A549 (cell line): ENCODE data around the gene FBP2. TPM values are rescaled to one million over a fixed set of nuclear protein-coding genes. Genes with fewer than 3 reads are reported as not detected.

ENCODE experiments used
- ATAC-seq, 2 experiments: fragments of 200-7000 bp in 1 of 2; fragments of >200 bp in 1 of 2; cut with Nextera tagmentation in 1 of 2; cut with Tn5 transposase in 1 of 2; 3 replicates each; pipeline versions ENCODE4 v1.8.0 to v1.9.1; 2018 to 2020; ENCODE audit warnings: mild to moderate bottlenecking in 1 of 2, moderate library complexity in 1 of 2
- CTCF ChIA-PET: fragments of 300-600 bp; sonication (Branson Sonifier 250); formaldehyde crosslinking; extraction: SDS; loops from one replicate; lab custom pipeline; 2021; ENCODE audit warnings: antibody characterized with exemption, inconsistent platforms; lab: Yijun Ruan, JAX
- POLR2A ChIA-PET: fragments of 350-600 bp; formaldehyde crosslinking; extraction: SDS; loops from one replicate; lab custom pipeline; 2021; ENCODE audit warnings: antibody characterized with exemption, inconsistent platforms; lab: Yijun Ruan, JAX
- DNase-seq, 2 experiments: peaks; one replicate each; pipeline versions ENCODE4 v3.0.0 to v3.0.0-alpha.2; 2011 to 2016; ENCODE audit warnings: low read depth in 1 of 2, low spot score in 1 of 2
- FAIRE-seq: peaks from 2 replicates; lab custom pipeline; 2011; peaks lifted over from hg19 to GRCh38; lab: Jason Lieb, UNC
- H3K27ac ChIP-seq, 2 experiments: fragments of >200 bp; sonication (Bioruptor Twin); formaldehyde crosslinking; 3 replicates each; pipeline ENCODE4 v1.5.1; 2016 to 2017
- H3K4me1 ChIP-seq: fragments of >200 bp; sonication (Bioruptor Twin); formaldehyde crosslinking; 3 replicates; pipeline ENCODE4 v1.6.1; 2016
- H3K4me2 ChIP-seq: fragments of >200 bp; sonication (Bioruptor Twin); formaldehyde crosslinking; 3 replicates; pipeline ENCODE4 v1.6.1; 2016
- H3K4me3 ChIP-seq: fragments of >200 bp; sonication (Bioruptor Twin); formaldehyde crosslinking; 3 replicates; pipeline ENCODE4 v1.5.1; 2016
- H3K9me3 ChIP-seq: fragments of >200 bp; sonication (Bioruptor Twin); formaldehyde crosslinking; 3 replicates; pipeline ENCODE4 v1.6.1; 2016
- CHD4 ChIP-seq: fragments of 200-600 bp; sonication (generic); IDR thresholded peaks from 2 replicates; pipeline ENCODE4 v1.6.1; 2016; ENCODE audit warnings: antibody characterized with exemption, mild to moderate bottlenecking, borderline replicate concordance
- EHF ChIP-seq: fragments of 250-450 bp; sonication (Bioruptor Pico); IDR thresholded peaks from 2 replicates; pipeline ENCODE4 v1.5.0; 2020; ENCODE audit warnings: mild to moderate bottlenecking
- EHMT2 ChIP-seq: fragments of 200-600 bp; sonication (generic); IDR thresholded peaks from 2 replicates; pipeline ENCODE4 v1.6.1; 2016; ENCODE audit warnings: antibody characterized with exemption, low read depth, mild to moderate bottlenecking, moderate library complexity
- FOSL2 ChIP-seq, 2 experiments: fragments of 450-650 bp in 1 of 2; fragments of >200 bp in 1 of 2; sonication (Bioruptor Twin) in 1 of 2; formaldehyde crosslinking; IDR thresholded peaks; 2 replicates each; pipeline versions ENCODE4 v1.5.0 to v1.6.1; 2016 to 2020; ENCODE audit warnings: mild to moderate bottlenecking in 1 of 2, moderate library complexity in 1 of 2
- KDM5A ChIP-seq: fragments of 200-600 bp; sonication (generic); IDR thresholded peaks from 2 replicates; pipeline ENCODE4 v1.6.1; 2016; ENCODE audit warnings: antibody characterized with exemption, mild to moderate bottlenecking
- MAFK ChIP-seq: fragments of 450-650 bp; IDR thresholded peaks from 2 replicates; pipeline ENCODE4 v1.6.1; 2014; ENCODE audit not compliant: partially characterized antibody
- MYC ChIP-seq: IDR thresholded peaks from 2 replicates; pipeline ENCODE4 v1.6.1; 2012; ENCODE audit warnings: mild to moderate bottlenecking, inconsistent platforms, low read length, improper control_type of control experiment, borderline replicate concordance
- NFE2L2 ChIP-seq: fragments of 150-350 bp; conservative IDR thresholded peaks from 2 replicates; pipeline ENCODE4 v1.6.1; 2014; ENCODE audit warnings: low read length
- NPAS2 ChIP-seq: fragments of 250-450 bp; sonication (Bioruptor Pico); IDR thresholded peaks from 2 replicates; pipeline ENCODE4 v1.8.0; 2022; ENCODE audit warnings: mild to moderate bottlenecking, moderate library complexity, borderline replicate concordance
- POLR2A ChIP-seq: IDR thresholded peaks from 2 replicates; pipeline ENCODE4 v1.6.1; 2012; ENCODE audit warnings: mild to moderate bottlenecking, low read length
- RAD21 ChIP-seq, 2 experiments: fragments of >200 bp in 1 of 2; sonication (Bioruptor Twin) in 1 of 2; formaldehyde crosslinking in 1 of 2; IDR thresholded peaks in 1 of 2; conservative IDR thresholded peaks in 1 of 2; 2 replicates in 1 of 2; 3 replicates in 1 of 2; pipeline ENCODE4 v1.6.1; 2012 to 2018; ENCODE audit warnings: inconsistent platforms in 1 of 2
- RNF2 ChIP-seq: fragments of 200-600 bp; sonication (generic); IDR thresholded peaks from 2 replicates; pipeline ENCODE4 v1.6.1; 2016; ENCODE audit warnings: low read depth, mild to moderate bottlenecking, antibody characterized with exemption, moderate library complexity, borderline replicate concordance
- SREBF2 ChIP-seq: fragments of 450-650 bp; IDR thresholded peaks from 2 replicates; pipeline ENCODE4 v1.6.1; 2014; ENCODE audit warnings: mild to moderate bottlenecking, moderate library complexity
- TP53 ChIP-seq: fragments of 250-450 bp; sonication (Bioruptor Pico); IDR thresholded peaks from 2 replicates; pipeline ENCODE4 v1.5.0; 2021; ENCODE audit warnings: mild to moderate bottlenecking, moderate library complexity
- ZFP36 ChIP-seq: fragments of 450-650 bp; IDR thresholded peaks from 2 replicates; pipeline ENCODE4 v1.6.1; 2014; ENCODE audit warnings: borderline replicate concordance; ENCODE audit not compliant: partially characterized antibody
- WGBS: methylation state at CpG from one replicate; pipeline ENCODE4 v1.1.6; 2017; ENCODE audit errors: missing lambda C conversion rate; 5-methylcytosine and 5-hydroxymethylcytosine counted together
- polyA plus RNA-seq, 4 experiments: library from polyadenylated mRNA; depleted of rRNA in 3 of 4; stranded (reverse); fragments of >200 nt; fragmentation: RNase III in 1 of 4; extraction: RNeasy Plus Mini Kit Qiagen cat#74134 plus additional on column Dnase treatment in 1 of 4; gene quantifications; 2 replicates in 3 of 4; 3 replicates in 1 of 4; pipeline ENCODE4 v1.2.3, GENCODE V29; 2011 to 2017
- TF ChIP-seq, protein P1 (sequence below): fragments of 250-450 bp; sonication (Bioruptor Pico); IDR thresholded peaks from 2 replicates; pipeline ENCODE4 v1.5.0; 2020; ENCODE audit warnings: low read depth, mild to moderate bottlenecking, moderate library complexity
- TF ChIP-seq, protein P2 (sequence below): fragments of 450-650 bp; IDR thresholded peaks from 2 replicates; pipeline ENCODE4 v1.6.1; 2014; ENCODE audit warnings: antibody characterized with exemption
- TF ChIP-seq, protein P3 (sequence below): fragments of 150-350 bp; IDR thresholded peaks from 2 replicates; pipeline ENCODE4 v1.6.1; 2014; ENCODE audit warnings: low read depth, mild to moderate bottlenecking, low read length
- TF ChIP-seq, protein P4 (sequence below): fragments of 200-600 bp; sonication (generic); IDR thresholded peaks from 2 replicates; pipeline ENCODE4 v1.6.1; 2016; ENCODE audit warnings: antibody characterized with exemption, mild to moderate bottlenecking, moderate library complexity
- TF ChIP-seq, protein P5 (sequence below): fragments of >200 bp; sonication (Bioruptor Twin); formaldehyde crosslinking; IDR thresholded peaks from 3 replicates; pipeline ENCODE4 v1.6.1; 2016

FBP2 gene
- polyA plus RNA-seq, 2 of the 4 experiments (the other 2 are of a cell fraction): not detected

DNA sequence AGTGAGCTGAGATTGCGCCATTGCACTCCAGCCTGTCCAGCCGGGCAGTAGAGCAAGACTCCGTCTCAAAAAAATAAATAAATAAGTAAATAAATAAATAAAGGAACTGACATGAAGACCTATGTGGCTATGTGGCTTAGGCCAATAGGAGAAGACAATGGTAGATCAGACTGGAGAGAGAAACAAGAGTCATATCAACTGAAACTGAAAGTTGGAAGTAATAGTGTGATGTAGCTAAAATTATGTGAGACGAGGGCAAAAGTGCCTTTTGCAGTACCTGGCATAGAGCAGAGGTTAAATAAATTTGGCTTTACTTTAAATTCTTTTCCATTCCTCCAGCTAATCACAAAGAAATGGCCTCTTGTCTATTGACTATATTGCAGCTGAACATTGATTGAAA, 7.3 kb downstream of the FBP2 start:
- ATAC-seq: no peak
- no peak overlapping the region for H3K27ac ChIP-seq
- FAIRE-seq: no peak
- no peak overlapping the region for H3K4me2 ChIP-seq
- TF ChIP-seq POLR2A: no peak
- no peak for TF ChIP-seq RNF2
- no peak for DNase-seq
- POLR2A ChIA-PET: no interaction called here
- CTCF ChIA-PET: interaction anchor here (0.6 to 1.0 kb wide), 2 partner anchors 17 to 915 kb away, joined by 4 to 5 read pairs; no protein-coding TSS in a partner anchor
- no peaks in the 10 kb centered on the region for H3K4me1 ChIP-seq
- no peaks in the 10 kb centered on the region for H3K9me3 ChIP-seq
- no peak overlapping the region for H3K4me3 ChIP-seq
- WGBS: 57% methylated on average over 4 of the region's 4 CpGs

DNA sequence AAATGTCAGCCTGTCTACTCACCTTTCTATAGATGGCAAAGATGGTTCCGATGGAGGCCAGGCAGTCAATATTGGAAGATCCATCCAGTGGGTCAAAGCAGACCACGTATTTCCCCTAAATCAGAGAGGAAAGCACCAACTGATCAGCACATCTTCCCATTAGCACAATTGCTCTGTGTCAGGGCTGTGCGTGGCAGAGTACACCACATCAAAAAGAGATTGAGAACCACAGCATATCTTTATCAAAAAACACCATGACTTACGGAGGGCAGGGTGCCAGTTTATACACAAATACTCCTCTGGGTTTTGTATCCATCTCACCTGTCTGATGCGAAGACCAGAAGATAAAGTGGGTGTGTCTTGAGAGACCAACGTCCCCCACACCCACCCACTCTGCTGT, 9.1 kb downstream of the FBP2 start:
- DNase-seq: no peak
- Histone ChIP-seq H3K9me3 (no peaks in the 10 kb centered on the region), H3K4me3 (no peak overlapping the region), H3K4me1 (no peaks in the 10 kb centered on the region), H3K4me2 (no peak overlapping the region), H3K27ac (no peak overlapping the region)
- TF ChIP-seq, protein P1, sequence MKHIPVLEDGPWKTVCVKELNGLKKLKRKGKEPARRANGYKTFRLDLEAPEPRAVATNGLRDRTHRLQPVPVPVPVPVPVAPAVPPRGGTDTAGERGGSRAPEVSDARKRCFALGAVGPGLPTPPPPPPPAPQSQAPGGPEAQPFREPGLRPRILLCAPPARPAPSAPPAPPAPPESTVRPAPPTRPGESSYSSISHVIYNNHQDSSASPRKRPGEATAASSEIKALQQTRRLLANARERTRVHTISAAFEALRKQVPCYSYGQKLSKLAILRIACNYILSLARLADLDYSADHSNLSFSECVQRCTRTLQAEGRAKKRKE: no peak
- TF ChIP-seq NFE2L2 (no peak), RAD21 (conservative IDR thresholded peaks at IDR 0.05 in 1 of 2, IDR thresholded peaks at IDR 0.05 in 1 of 2) (no peak), MYC (no peak), EHF (no peak), SREBF2 (no peak), MAFK (no peak), EHMT2 (no peak), KDM5A (no peak), NPAS2 (CRISPR knock-in tag) (no peak), ZFP36 (no peak), TP53 (no peak), FOSL2 (IDR thresholded peaks at IDR 0.05) (no peak), FOSL2 (CRISPR knock-in tag; IDR thresholded peaks at IDR 0.05) (no peak), CHD4 (no peak)
- TF ChIP-seq, protein P2, sequence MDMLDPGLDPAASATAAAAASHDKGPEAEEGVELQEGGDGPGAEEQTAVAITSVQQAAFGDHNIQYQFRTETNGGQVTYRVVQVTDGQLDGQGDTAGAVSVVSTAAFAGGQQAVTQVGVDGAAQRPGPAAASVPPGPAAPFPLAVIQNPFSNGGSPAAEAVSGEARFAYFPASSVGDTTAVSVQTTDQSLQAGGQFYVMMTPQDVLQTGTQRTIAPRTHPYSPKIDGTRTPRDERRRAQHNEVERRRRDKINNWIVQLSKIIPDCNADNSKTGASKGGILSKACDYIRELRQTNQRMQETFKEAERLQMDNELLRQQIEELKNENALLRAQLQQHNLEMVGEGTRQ: no peak
- TF ChIP-seq, protein P3, sequence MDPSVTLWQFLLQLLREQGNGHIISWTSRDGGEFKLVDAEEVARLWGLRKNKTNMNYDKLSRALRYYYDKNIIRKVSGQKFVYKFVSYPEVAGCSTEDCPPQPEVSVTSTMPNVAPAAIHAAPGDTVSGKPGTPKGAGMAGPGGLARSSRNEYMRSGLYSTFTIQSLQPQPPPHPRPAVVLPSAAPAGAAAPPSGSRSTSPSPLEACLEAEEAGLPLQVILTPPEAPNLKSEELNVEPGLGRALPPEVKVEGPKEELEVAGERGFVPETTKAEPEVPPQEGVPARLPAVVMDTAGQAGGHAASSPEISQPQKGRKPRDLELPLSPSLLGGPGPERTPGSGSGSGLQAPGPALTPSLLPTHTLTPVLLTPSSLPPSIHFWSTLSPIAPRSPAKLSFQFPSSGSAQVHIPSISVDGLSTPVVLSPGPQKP: no peak
- TF ChIP-seq, protein P4, sequence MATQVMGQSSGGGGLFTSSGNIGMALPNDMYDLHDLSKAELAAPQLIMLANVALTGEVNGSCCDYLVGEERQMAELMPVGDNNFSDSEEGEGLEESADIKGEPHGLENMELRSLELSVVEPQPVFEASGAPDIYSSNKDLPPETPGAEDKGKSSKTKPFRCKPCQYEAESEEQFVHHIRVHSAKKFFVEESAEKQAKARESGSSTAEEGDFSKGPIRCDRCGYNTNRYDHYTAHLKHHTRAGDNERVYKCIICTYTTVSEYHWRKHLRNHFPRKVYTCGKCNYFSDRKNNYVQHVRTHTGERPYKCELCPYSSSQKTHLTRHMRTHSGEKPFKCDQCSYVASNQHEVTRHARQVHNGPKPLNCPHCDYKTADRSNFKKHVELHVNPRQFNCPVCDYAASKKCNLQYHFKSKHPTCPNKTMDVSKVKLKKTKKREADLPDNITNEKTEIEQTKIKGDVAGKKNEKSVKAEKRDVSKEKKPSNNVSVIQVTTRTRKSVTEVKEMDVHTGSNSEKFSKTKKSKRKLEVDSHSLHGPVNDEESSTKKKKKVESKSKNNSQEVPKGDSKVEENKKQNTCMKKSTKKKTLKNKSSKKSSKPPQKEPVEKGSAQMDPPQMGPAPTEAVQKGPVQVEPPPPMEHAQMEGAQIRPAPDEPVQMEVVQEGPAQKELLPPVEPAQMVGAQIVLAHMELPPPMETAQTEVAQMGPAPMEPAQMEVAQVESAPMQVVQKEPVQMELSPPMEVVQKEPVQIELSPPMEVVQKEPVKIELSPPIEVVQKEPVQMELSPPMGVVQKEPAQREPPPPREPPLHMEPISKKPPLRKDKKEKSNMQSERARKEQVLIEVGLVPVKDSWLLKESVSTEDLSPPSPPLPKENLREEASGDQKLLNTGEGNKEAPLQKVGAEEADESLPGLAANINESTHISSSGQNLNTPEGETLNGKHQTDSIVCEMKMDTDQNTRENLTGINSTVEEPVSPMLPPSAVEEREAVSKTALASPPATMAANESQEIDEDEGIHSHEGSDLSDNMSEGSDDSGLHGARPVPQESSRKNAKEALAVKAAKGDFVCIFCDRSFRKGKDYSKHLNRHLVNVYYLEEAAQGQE: no peak
- TF ChIP-seq, protein P5, sequence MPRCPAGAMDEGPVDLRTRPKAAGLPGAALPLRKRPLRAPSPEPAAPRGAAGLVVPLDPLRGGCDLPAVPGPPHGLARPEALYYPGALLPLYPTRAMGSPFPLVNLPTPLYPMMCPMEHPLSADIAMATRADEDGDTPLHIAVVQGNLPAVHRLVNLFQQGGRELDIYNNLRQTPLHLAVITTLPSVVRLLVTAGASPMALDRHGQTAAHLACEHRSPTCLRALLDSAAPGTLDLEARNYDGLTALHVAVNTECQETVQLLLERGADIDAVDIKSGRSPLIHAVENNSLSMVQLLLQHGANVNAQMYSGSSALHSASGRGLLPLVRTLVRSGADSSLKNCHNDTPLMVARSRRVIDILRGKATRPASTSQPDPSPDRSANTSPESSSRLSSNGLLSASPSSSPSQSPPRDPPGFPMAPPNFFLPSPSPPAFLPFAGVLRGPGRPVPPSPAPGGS: no peak
- CTCF ChIA-PET: interaction anchor here (0.8 kb wide), 1 partner anchor 681 kb away, joined by 3 read pairs; no protein-coding TSS in a partner anchor
- WGBS: 67% methylated on average over 6 of the region's 6 CpGs
- no peak for ATAC-seq
- POLR2A ChIA-PET: no interaction called here
- no peak for FAIRE-seq
